ENCODE measurements around the gene SLC25A47. TPM values are rescaled to one million over a fixed set of nuclear protein-coding genes. Genes with fewer than 3 reads are reported as not detected.
"Not testable (repeated sequence)": the region's sequence is repeated elsewhere in the genome, so short reads cannot be mapped to it uniquely, and the experiment has no call there.

Gene SLC25A47
- total and polyA plus RNA-seq, 2 donors, result 0.09 TPM; not detected in 1

- H3K4me1 ChIP-seq (ENCODE audit: control insufficient read depth in 2 of 2, insufficient read depth in 2 of 2, low read length in 2 of 2), result peaks cover 6 to 45% of the 10 kb centered on the region in 2 donors
- not testable (repeated sequence) for H3K27ac ChIP-seq (ENCODE audit: low read depth in 1 of 2, low read length in 1 of 2)
- WGBS, result 89% methylated on average over 6 of the region's 6 CpGs
Observed at GRCh38 chr14:100308427-100308792, 14.7 kb upstream of the SLC25A47 start.

GRCh38 chr14:100309028-100309737 lies 14.0 kb upstream of the SLC25A47 start:
- Histone ChIP-seq H3K4me1 (ENCODE audit: control insufficient read depth in 2 of 2, insufficient read depth in 2 of 2, low read length in 2 of 2) (peaks cover 6 to 45% of the 10 kb centered on the region in 2 donors), H3K27me3 (ENCODE audit: control insufficient read depth in 2 of 2, insufficient read depth in 1 of 2, low read length in 1 of 2) (peaks cover 4 to 38% of the 10 kb centered on the region in 2 donors), H3K27ac (ENCODE audit: low read depth in 1 of 2, low read length in 1 of 2) (no peak overlapping the region), H3K9me3 (ENCODE audit: control insufficient read depth in 2 of 2, insufficient read depth in 1 of 2, low read length in 1 of 2) (no peaks in the 10 kb centered on the region), H3K4me3 (ENCODE audit: low read length in 2 of 2) (no peak overlapping the region), H3K36me3 (ENCODE audit: control insufficient read depth in 2 of 2, insufficient read depth in 2 of 2, low read length in 1 of 2) (no peaks in the 10 kb centered on the region)
- WGBS, result 75% methylated on average over 8 of the region's 8 CpGs
- no peak for DNase-seq (ENCODE audit: low read depth in 6 of 9, low spot score in 9 of 9)

More at GRCh38 chr14:100308427-100308792, 14.7 kb upstream of the SLC25A47 start:
- not testable (repeated sequence) for H3K9me3 ChIP-seq (ENCODE audit: control insufficient read depth in 2 of 2, insufficient read depth in 1 of 2, low read length in 1 of 2); H3K4me3 ChIP-seq (ENCODE audit: low read length in 2 of 2); DNase-seq (ENCODE audit: low read depth in 6 of 9, low spot score in 9 of 9); H3K36me3 ChIP-seq (ENCODE audit: control insufficient read depth in 2 of 2, insufficient read depth in 2 of 2, low read length in 1 of 2)
- H3K27me3 ChIP-seq (ENCODE audit: control insufficient read depth in 2 of 2, insufficient read depth in 1 of 2, low read length in 1 of 2), result peaks cover 4 to 38% of the 10 kb centered on the region in 2 donors

- H3K9me3 ChIP-seq (ENCODE audit: control insufficient read depth in 2 of 2, insufficient read depth in 1 of 2, low read length in 1 of 2); H3K36me3 ChIP-seq (ENCODE audit: control insufficient read depth in 2 of 2, insufficient read depth in 2 of 2, low read length in 1 of 2); H3K27ac ChIP-seq (ENCODE audit: low read depth in 1 of 2, low read length in 1 of 2); H3K4me3 ChIP-seq (ENCODE audit: low read length in 2 of 2); DNase-seq (ENCODE audit: low read depth in 6 of 9, low spot score in 9 of 9): not testable (repeated sequence)
- H3K4me1 ChIP-seq (ENCODE audit: control insufficient read depth in 2 of 2, insufficient read depth in 2 of 2, low read length in 2 of 2), result peaks cover 0 to 24% of the 10 kb centered on the region in 2 donors
- WGBS, result 23% methylated on average over 18 of the region's 18 CpGs
- peaks cover 0 to 13% of the 10 kb centered on the region in 2 donors for H3K27me3 ChIP-seq (ENCODE audit: control insufficient read depth in 2 of 2, insufficient read depth in 1 of 2, low read length in 1 of 2)
Observed at GRCh38 chr14:100312110-100312876, 10.8 kb upstream of the SLC25A47 start.

GRCh38 chr14:100312877-100313400 lies 10.2 kb upstream of the SLC25A47 start:
- H3K4me1 ChIP-seq (ENCODE audit: control insufficient read depth in 2 of 2, insufficient read depth in 2 of 2, low read length in 2 of 2), result peaks cover 0 to 21% of the 10 kb centered on the region in 2 donors
- no peaks in the 10 kb centered on the region for H3K36me3 ChIP-seq (ENCODE audit: control insufficient read depth in 2 of 2, insufficient read depth in 2 of 2, low read length in 1 of 2)
- H3K27ac ChIP-seq (ENCODE audit: low read depth in 1 of 2, low read length in 1 of 2), result no peak overlapping the region
- no peak for DNase-seq (ENCODE audit: low read depth in 6 of 9, low spot score in 9 of 9)
- no peak overlapping the region for H3K4me3 ChIP-seq (ENCODE audit: low read length in 2 of 2)
- peaks cover 0 to 7% of the 10 kb centered on the region in 2 donors for H3K27me3 ChIP-seq (ENCODE audit: control insufficient read depth in 2 of 2, insufficient read depth in 1 of 2, low read length in 1 of 2)
- 75% methylated on average over 10 of the region's 10 CpGs for WGBS
- H3K9me3 ChIP-seq (ENCODE audit: control insufficient read depth in 2 of 2, insufficient read depth in 1 of 2, low read length in 1 of 2), result no peaks in the 10 kb centered on the region

- WGBS, result 97% methylated on average over 26 of the region's 26 CpGs
- Histone ChIP-seq H3K27ac (ENCODE audit: low read depth in 1 of 2, low read length in 1 of 2) (no peak overlapping the region), H3K36me3 (ENCODE audit: control insufficient read depth in 2 of 2, insufficient read depth in 2 of 2, low read length in 1 of 2) (no peaks in the 10 kb centered on the region), H3K4me1 (ENCODE audit: control insufficient read depth in 2 of 2, insufficient read depth in 2 of 2, low read length in 2 of 2) (peaks cover 4 to 20% of the 10 kb centered on the region in 2 donors), H3K4me3 (ENCODE audit: low read length in 2 of 2) (no peak overlapping the region), H3K27me3 (ENCODE audit: control insufficient read depth in 2 of 2, insufficient read depth in 1 of 2, low read length in 1 of 2) (peaks cover 0 to 7% of the 10 kb centered on the region in 2 donors), H3K9me3 (ENCODE audit: control insufficient read depth in 2 of 2, insufficient read depth in 1 of 2, low read length in 1 of 2) (no peaks in the 10 kb centered on the region)
- no peak for DNase-seq (ENCODE audit: low read depth in 6 of 9, low spot score in 9 of 9)
Observed at GRCh38 chr14:100313464-100314230, 9.5 kb upstream of the SLC25A47 start.

- no peak for DNase-seq (ENCODE audit: low read depth in 6 of 9, low spot score in 9 of 9)
- Histone ChIP-seq H3K27me3 (ENCODE audit: control insufficient read depth in 2 of 2, insufficient read depth in 1 of 2, low read length in 1 of 2) (peaks cover 0 to 7% of the 10 kb centered on the region in 2 donors), H3K36me3 (ENCODE audit: control insufficient read depth in 2 of 2, insufficient read depth in 2 of 2, low read length in 1 of 2) (no peaks in the 10 kb centered on the region), H3K4me1 (ENCODE audit: control insufficient read depth in 2 of 2, insufficient read depth in 2 of 2, low read length in 2 of 2) (peaks cover 4 to 15% of the 10 kb centered on the region in 2 donors), H3K27ac (ENCODE audit: low read depth in 1 of 2, low read length in 1 of 2) (no peak overlapping the region), H3K9me3 (ENCODE audit: control insufficient read depth in 2 of 2, insufficient read depth in 1 of 2, low read length in 1 of 2) (no peaks in the 10 kb centered on the region), H3K4me3 (ENCODE audit: low read length in 2 of 2) (no peak overlapping the region)
- WGBS, result 97% methylated on average over 6 of the region's 6 CpGs
Observed at GRCh38 chr14:100314724-100315123, 8.4 kb upstream of the SLC25A47 start.

GRCh38 chr14:100317389-100317788 lies 5.8 kb upstream of the SLC25A47 start:
- Histone ChIP-seq H3K4me3 (ENCODE audit: low read length in 2 of 2) (no peak overlapping the region), H3K9me3 (ENCODE audit: control insufficient read depth in 2 of 2, insufficient read depth in 1 of 2, low read length in 1 of 2) (no peaks in the 10 kb centered on the region), H3K27ac (ENCODE audit: low read depth in 1 of 2, low read length in 1 of 2) (no peak overlapping the region), H3K4me1 (ENCODE audit: control insufficient read depth in 2 of 2, insufficient read depth in 2 of 2, low read length in 2 of 2) (peaks cover 4 to 12% of the 10 kb centered on the region in 2 donors), H3K27me3 (ENCODE audit: control insufficient read depth in 2 of 2, insufficient read depth in 1 of 2, low read length in 1 of 2) (peaks cover 0 to 4% of the 10 kb centered on the region in 2 donors), H3K36me3 (ENCODE audit: control insufficient read depth in 2 of 2, insufficient read depth in 2 of 2, low read length in 1 of 2) (no peaks in the 10 kb centered on the region)
- no peak for DNase-seq (ENCODE audit: low read depth in 6 of 9, low spot score in 9 of 9)
- 97% methylated on average over 6 of the region's 6 CpGs for WGBS

GRCh38 chr14:100317912-100318808 lies 5.0 kb upstream of the SLC25A47 start:
- no peaks in the 10 kb centered on the region for H3K9me3 ChIP-seq (ENCODE audit: control insufficient read depth in 2 of 2, insufficient read depth in 1 of 2, low read length in 1 of 2)
- no peaks in the 10 kb centered on the region for H3K27me3 ChIP-seq (ENCODE audit: control insufficient read depth in 2 of 2, insufficient read depth in 1 of 2, low read length in 1 of 2)
- 43% methylated on average over 40 of the region's 40 CpGs for WGBS
- H3K27ac ChIP-seq (ENCODE audit: low read depth in 1 of 2, low read length in 1 of 2), result no peak overlapping the region
- H3K4me1 ChIP-seq (ENCODE audit: control insufficient read depth in 2 of 2, insufficient read depth in 2 of 2, low read length in 2 of 2), result peaks cover 4 to 7% of the 10 kb centered on the region in 2 donors
- H3K4me3 ChIP-seq (ENCODE audit: low read length in 2 of 2), result peak overlapping the region; percentile 30 to 41
- H3K36me3 ChIP-seq (ENCODE audit: control insufficient read depth in 2 of 2, insufficient read depth in 2 of 2, low read length in 1 of 2), result no peaks in the 10 kb centered on the region
- DNase-seq (ENCODE audit: low read depth in 6 of 9, low spot score in 9 of 9), result peak in 3 of 9 donors; percentile 56 to 77 (median 75)
